GM12801 (cell line): ENCODE data around the gene EEF1AKMT2.

ENCODE experiments used
- TF ChIP-seq, protein P1 (sequence below): IDR thresholded peaks from one replicate; pipeline ENCODE4 v1.5.1; 2011; ENCODE audit warnings: control low read depth; ENCODE audit not compliant: insufficient read length; ENCODE audit errors: extremely low read depth

The EEF1AKMT2 gene

GRCh38 chr10:124734311-124735166 is 57.1 kb downstream of the EEF1AKMT2 start:
- TF ChIP-seq, protein P1, sequence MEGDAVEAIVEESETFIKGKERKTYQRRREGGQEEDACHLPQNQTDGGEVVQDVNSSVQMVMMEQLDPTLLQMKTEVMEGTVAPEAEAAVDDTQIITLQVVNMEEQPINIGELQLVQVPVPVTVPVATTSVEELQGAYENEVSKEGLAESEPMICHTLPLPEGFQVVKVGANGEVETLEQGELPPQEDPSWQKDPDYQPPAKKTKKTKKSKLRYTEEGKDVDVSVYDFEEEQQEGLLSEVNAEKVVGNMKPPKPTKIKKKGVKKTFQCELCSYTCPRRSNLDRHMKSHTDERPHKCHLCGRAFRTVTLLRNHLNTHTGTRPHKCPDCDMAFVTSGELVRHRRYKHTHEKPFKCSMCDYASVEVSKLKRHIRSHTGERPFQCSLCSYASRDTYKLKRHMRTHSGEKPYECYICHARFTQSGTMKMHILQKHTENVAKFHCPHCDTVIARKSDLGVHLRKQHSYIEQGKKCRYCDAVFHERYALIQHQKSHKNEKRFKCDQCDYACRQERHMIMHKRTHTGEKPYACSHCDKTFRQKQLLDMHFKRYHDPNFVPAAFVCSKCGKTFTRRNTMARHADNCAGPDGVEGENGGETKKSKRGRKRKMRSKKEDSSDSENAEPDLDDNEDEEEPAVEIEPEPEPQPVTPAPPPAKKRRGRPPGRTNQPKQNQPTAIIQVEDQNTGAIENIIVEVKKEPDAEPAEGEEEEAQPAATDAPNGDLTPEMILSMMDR, result no peak

GRCh38 chr10:124733571-124734245 is 58.0 kb downstream of the EEF1AKMT2 start:
- TF ChIP-seq, protein P1, result no peak

DNA sequence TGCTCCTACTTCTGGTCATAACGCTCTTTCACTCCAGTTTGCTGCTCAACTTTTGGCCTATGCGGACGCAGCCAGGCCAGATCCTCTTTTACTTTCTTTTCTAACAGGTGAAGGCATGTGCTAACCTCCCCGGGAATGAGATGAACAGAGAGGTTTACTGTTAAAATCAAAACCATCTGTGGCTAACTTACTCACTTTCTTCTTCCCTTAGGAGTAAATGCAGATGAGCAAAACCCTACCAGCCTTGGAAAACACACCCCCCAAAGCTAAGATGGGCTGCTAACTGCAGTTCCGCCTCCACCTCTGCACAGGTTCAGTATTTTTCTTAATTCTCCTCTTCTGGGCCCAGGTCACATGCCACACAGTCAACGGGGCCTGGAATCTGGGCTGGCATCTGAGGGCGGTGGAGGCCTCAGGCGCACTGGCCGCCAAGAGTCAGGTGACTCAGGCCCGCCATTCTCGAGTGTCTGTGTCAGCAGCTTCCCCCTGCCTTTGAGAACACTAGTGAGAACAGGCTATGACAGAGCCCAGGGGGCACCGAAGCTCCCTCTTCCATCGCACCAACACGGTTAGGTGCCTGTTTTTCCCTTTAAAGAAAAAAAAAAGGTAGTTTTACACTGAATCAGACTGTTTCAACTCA is 58.6 kb downstream of the EEF1AKMT2 start:
- TF ChIP-seq, protein P1, result no peak

- TF ChIP-seq, protein P1, result no peak
Measured at GRCh38 chr10:124731551-124731950, 60.1 kb downstream of the EEF1AKMT2 start.

GRCh38 chr10:124730790-124731189 is 60.9 kb downstream of the EEF1AKMT2 start:
- TF ChIP-seq, protein P1, result no peak

DNA sequence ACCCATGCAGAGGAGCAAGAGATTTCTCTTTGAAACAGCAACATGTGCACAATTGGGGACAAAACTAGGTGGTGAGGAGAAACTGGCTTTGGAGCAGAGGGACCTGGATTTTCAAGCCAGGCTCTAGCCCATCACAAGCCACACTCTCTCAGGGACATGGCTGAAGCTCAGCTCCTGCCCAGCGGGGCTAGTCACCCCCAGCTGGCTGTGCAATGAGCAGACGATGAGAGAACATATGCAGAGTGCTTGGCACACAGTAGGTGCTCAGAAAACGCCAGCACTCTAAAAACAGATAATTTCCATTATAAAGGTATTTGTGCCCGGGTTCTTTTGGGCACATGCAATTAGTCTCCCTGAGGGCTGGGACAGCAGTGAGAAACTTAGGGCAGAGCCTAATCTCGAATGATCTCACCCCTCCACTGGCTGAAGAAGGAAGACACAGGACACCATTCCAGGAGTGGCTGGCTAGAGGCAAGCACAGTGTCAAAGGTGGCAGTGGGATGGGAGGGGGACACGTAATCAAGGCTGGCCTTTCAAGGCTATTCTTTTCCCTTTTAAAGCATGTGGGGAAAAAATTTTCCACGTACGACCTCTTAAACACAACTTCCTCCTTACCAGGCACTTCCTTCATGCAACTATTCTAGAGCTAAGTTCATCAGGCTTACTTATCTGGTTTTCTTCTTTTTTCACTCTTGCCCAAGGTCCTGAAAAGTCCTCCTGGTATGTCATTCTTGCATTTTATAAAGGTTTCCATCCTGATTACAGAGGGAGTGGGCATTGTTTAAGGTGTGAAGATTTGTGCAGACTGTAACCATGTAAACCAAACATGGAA is 62.6 kb downstream of the EEF1AKMT2 start:
- TF ChIP-seq, protein P1, result no peak
